SU-DHL-6 (cell line): Measurements from ENCODE around the gene RPS6KL1.

Experiments
- H2AFZ ChIP-seq: fragments of 200-600 bp; sonication (generic); 2 replicates; pipeline ENCODE4 v1.6.1; 2014; ENCODE audit warnings: low read depth, mild to moderate bottlenecking, moderate library complexity, mixed read lengths, antibody characterized with exemption, low read length; ENCODE audit not compliant: severe bottlenecking
- H3F3A ChIP-seq: fragments of 200-600 bp; shearing (Covaris generic); 2 replicates; pipeline ENCODE4 v1.6.0; 2016; ENCODE audit warnings: antibody characterized with exemption, mild to moderate bottlenecking; ENCODE audit not compliant: insufficient read depth
- H3K27ac ChIP-seq: fragments of 200-600 bp; sonication (generic); 2 replicates; pipeline ENCODE4 v1.5.1; 2016; ENCODE audit warnings: low read depth, mild to moderate bottlenecking, low read length, moderate library complexity, mixed read lengths
- H3K27me3 ChIP-seq: fragments of 200-600 bp; sonication (generic), shearing (Covaris generic); 2 replicates; pipeline ENCODE4 v1.6.0; 2014; ENCODE audit warnings: mild to moderate bottlenecking, low read length
- H3K36me3 ChIP-seq: fragments of 200-600 bp; sonication (generic); 2 replicates; pipeline ENCODE4 v1.6.1; 2014; ENCODE audit warnings: mild to moderate bottlenecking, low read length, mixed read lengths
- H3K4me2 ChIP-seq: fragments of 300-600, 200-600 bp; shearing (Covaris generic), sonication (generic); 2 replicates; pipeline ENCODE4 v1.6.0; 2014; ENCODE audit warnings: low read length, low read depth, mild to moderate bottlenecking; ENCODE audit not compliant: poor library complexity, severe bottlenecking
- H3K4me3 ChIP-seq: fragments of 200-600 bp; sonication (generic); 2 replicates; pipeline ENCODE4 v1.5.1; 2014; ENCODE audit warnings: antibody characterized with exemption, low read length, mild to moderate bottlenecking, mixed read lengths; ENCODE audit not compliant: insufficient read depth, poor library complexity, severe bottlenecking
- H3K79me2 ChIP-seq: fragments of 200-600 bp; sonication (generic); 2 replicates; pipeline ENCODE4 v1.6.1; 2014; ENCODE audit warnings: mild to moderate bottlenecking, low read length, moderate library complexity; ENCODE audit not compliant: insufficient read depth
- H3K9ac ChIP-seq: fragments of 200-600 bp; sonication (generic); 2 replicates; pipeline ENCODE4 v1.7.0; 2014; ENCODE audit warnings: mild to moderate bottlenecking, low read length
- H3K9me2 ChIP-seq: fragments of 200-600 bp; sonication (generic); replicated peaks from 2 replicates; pipeline ENCODE4 v1.6.1; 2014; ENCODE audit warnings: low read length; ENCODE audit not compliant: insufficient read depth
- H3K9me3 ChIP-seq: fragments of 200-600 bp; sonication (generic); 2 replicates; pipeline ENCODE4 v1.6.1; 2014; ENCODE audit warnings: low read length, mixed read lengths; ENCODE audit not compliant: insufficient read depth
- H4K20me1 ChIP-seq: fragments of 200-600 bp; sonication (generic); 2 replicates; pipeline ENCODE4 v1.6.1; 2014; ENCODE audit warnings: low read depth, mild to moderate bottlenecking, antibody characterized with exemption, low read length, moderate library complexity, mixed read lengths
- CTCF ChIP-seq: fragments of 200-600 bp; sonication (generic); IDR thresholded peaks from one replicate; pipeline ENCODE4 v1.5.1; 2017; ENCODE audit warnings: antibody characterized with exemption, mild to moderate bottlenecking, low read length, moderate library complexity; ENCODE audit not compliant: insufficient read depth, poor library complexity, severe bottlenecking
- EZH2phosphoT487 ChIP-seq: fragments of 200-600 bp; sonication (generic), shearing (Covaris generic); conservative IDR thresholded peaks from 2 replicates; pipeline ENCODE4 v1.6.1; 2018; ENCODE audit warnings: mild to moderate bottlenecking, antibody characterized with exemption, low read length, moderate library complexity, mixed read lengths

RPS6KL1 gene

GRCh38 chr14:74956027-74956279 lies 32.9 kb upstream of the RPS6KL1 start:
- Histone ChIP-seq H3K27ac (no peak overlapping the region), H3K4me2 (no peak overlapping the region), H3K27me3 (no peaks in the 10 kb centered on the region), H3K9me3 (no peaks in the 10 kb centered on the region), H4K20me1 (no peaks in the 10 kb centered on the region), H2AFZ (no peak overlapping the region), H3K9ac (no peak overlapping the region), H3K36me3 (no peaks in the 10 kb centered on the region), H3K79me2 (no peaks in the 10 kb centered on the region), H3K9me2 (no peaks in the 10 kb centered on the region), H3F3A (no peaks in the 10 kb centered on the region), H3K4me3 (no peak overlapping the region)
- TF ChIP-seq CTCF, result no peak
- TF ChIP-seq EZH2phosphoT487, result no peak

- no peak within 1 kb of the TSS for H3K27ac ChIP-seq
- no peak within 1 kb of the TSS for H3K4me2 ChIP-seq
- no peak within 1 kb of the TSS for H3K4me3 ChIP-seq
- H3K79me2 ChIP-seq, result no peaks in the 10 kb centered on the region
- H3K36me3 ChIP-seq, result no peaks in the 10 kb centered on the region
- no peaks in the 10 kb centered on the region for H4K20me1 ChIP-seq
- H3K27me3 ChIP-seq, result no peaks in the 10 kb centered on the region
- no peaks in the 10 kb centered on the region for H3K9me2 ChIP-seq
- TF ChIP-seq CTCF, result no peak
- TF ChIP-seq EZH2phosphoT487, result no peak
- H3K9ac ChIP-seq, result no peak within 1 kb of the TSS
- H3K9me3 ChIP-seq, result no peaks in the 10 kb centered on the region
- no peak within 1 kb of the TSS for H2AFZ ChIP-seq
- H3F3A ChIP-seq, result no peaks in the 10 kb centered on the region
These were observed 32.4 kb upstream of the RPS6KL1 start, which contains the start of gene PGF for GRCh38 chr14:74955229-74956026. Gene PGF (minus strand): TSS chr14:74955597. CDS start chr14:74955242, 355 bp downstream.

GRCh38 chr14:74954947-74955228 lies 31.8 kb upstream of the RPS6KL1 start:
- Histone ChIP-seq H3K9ac (no peak overlapping the region), H3K4me3 (no peak overlapping the region), H3K79me2 (no peaks in the 10 kb centered on the region), H2AFZ (no peak overlapping the region), H3K9me2 (no peaks in the 10 kb centered on the region), H3K27ac (no peak overlapping the region), H3K36me3 (no peaks in the 10 kb centered on the region), H3K4me2 (no peak overlapping the region), H3K27me3 (no peaks in the 10 kb centered on the region), H4K20me1 (no peaks in the 10 kb centered on the region), H3F3A (no peaks in the 10 kb centered on the region), H3K9me3 (no peaks in the 10 kb centered on the region)
- no peak for TF ChIP-seq EZH2phosphoT487
- no peak for TF ChIP-seq CTCF
